SK-N-SH treated with all-trans-retinoic acid at 6 μM for 48 hours (cell line): Measurements from ENCODE around the gene CD19.
"Not testable (repeated sequence)": the region's sequence is repeated elsewhere in the genome, so short reads cannot be mapped to it uniquely, and the experiment has no call there.

ENCODE experiments used
- ARNTL ChIP-seq: fragments of 450-650 bp; formaldehyde crosslinking; IDR thresholded peaks from 2 replicates; pipeline ENCODE4 v1.5.0; 2020; ENCODE audit warnings: low read depth, mild to moderate bottlenecking, moderate library complexity, borderline replicate concordance
- ZFP3 ChIP-seq: fragments of 250-450 bp; sonication (Bioruptor Pico); IDR thresholded peaks from 2 replicates; pipeline ENCODE4 v1.5.0; 2020; ENCODE audit warnings: mild to moderate bottlenecking, moderate library complexity
- ZNF565 ChIP-seq: fragments of 450-650 bp; formaldehyde crosslinking; conservative IDR thresholded peaks from 2 replicates; pipeline ENCODE4 v1.5.0; 2020; ENCODE audit warnings: low read depth, mild to moderate bottlenecking, moderate library complexity
- TF ChIP-seq, protein P1 (sequence below): fragments of 250-450 bp; sonication (Bioruptor Pico); IDR thresholded peaks from 2 replicates; pipeline ENCODE4 v1.5.1; 2020; ENCODE audit warnings: low read depth, mild to moderate bottlenecking, moderate library complexity

DNA sequence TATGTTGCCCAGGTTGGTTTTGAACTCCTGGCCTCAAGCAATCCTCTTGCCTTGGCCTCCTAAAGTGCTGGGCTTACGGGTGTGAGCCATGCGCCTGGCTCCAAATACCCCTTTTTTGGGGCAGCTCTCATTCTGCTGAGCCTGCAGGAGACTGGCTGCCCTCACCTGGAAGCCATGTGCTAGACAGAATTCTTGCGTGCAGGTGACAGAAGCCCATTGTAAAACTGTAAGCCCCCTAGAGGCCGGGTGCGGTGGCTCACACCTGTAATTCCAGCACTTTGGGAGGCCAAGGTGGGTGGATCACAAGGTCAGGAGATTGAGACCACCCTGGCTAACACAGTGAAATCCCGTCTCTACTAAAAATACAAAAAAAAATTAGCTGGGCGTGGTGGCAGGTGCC, 48.6 kb downstream of the CD19 start:
- not testable (repeated sequence) for TF ChIP-seq ZNF565; ZFP3 (CRISPR knock-in tag); ARNTL (CRISPR knock-in tag)
- TF ChIP-seq, protein P1, sequence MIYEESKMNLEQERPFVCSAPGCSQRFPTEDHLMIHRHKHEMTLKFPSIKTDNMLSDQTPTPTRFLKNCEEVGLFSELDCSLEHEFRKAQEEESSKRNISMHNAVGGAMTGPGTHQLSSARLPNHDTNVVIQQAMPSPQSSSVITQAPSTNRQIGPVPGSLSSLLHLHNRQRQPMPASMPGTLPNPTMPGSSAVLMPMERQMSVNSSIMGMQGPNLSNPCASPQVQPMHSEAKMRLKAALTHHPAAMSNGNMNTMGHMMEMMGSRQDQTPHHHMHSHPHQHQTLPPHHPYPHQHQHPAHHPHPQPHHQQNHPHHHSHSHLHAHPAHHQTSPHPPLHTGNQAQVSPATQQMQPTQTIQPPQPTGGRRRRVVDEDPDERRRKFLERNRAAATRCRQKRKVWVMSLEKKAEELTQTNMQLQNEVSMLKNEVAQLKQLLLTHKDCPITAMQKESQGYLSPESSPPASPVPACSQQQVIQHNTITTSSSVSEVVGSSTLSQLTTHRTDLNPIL (CRISPR knock-in tag), result not testable (repeated sequence)
